AG04450 (cell line): ENCODE measurements around the gene DPP3. TPM values are rescaled to one million over a fixed set of nuclear protein-coding genes. Genes with fewer than 3 reads are reported as not detected.

Source experiments
- CTCF ChIA-PET: fragments of 300-600, 350-600 bp; formaldehyde crosslinking; extraction: SDS; loops from one replicate; lab custom pipeline; 2022; ENCODE audit warnings: antibody characterized with exemption, inconsistent platforms; lab: Charles Lee
- POLR2A ChIA-PET: fragments of 350-600 bp; formaldehyde crosslinking; extraction: SDS; loops from one replicate; lab custom pipeline; 2021; ENCODE audit warnings: antibody characterized with exemption, inconsistent platforms; lab: Yijun Ruan, JAX
- DNase-seq: peaks from one replicate; pipeline ENCODE4 v3.0.0-alpha.2; 2011; ENCODE audit warnings: low read depth, low spot score
- H3K27ac ChIP-seq: one replicate; pipeline ENCODE4 v1.5.1; 2012; ENCODE audit warnings: low read depth, low read length, control low read depth
- H3K27me3 ChIP-seq: one replicate; pipeline ENCODE4 v1.6.0; 2012; ENCODE audit warnings: low read length; ENCODE audit not compliant: control insufficient read depth, insufficient read depth
- H3K4me3 ChIP-seq: 2 replicates; pipeline ENCODE4 v1.5.1; 2011; ENCODE audit warnings: mild to moderate bottlenecking, low read depth, low read length, control low read depth
- H3K9me3 ChIP-seq: 2 replicates; pipeline ENCODE4 v1.5.1; 2012; ENCODE audit warnings: low read length; ENCODE audit not compliant: control insufficient read depth, insufficient read depth
- polyA plus RNA-seq: library from polyadenylated mRNA; depleted of rRNA; stranded (reverse); fragments of >200 nt; gene quantifications from 2 replicates; pipeline ENCODE4 v1.2.3, GENCODE V29; 2011
- TF ChIP-seq, protein P1 (sequence below): IDR thresholded peaks from 2 replicates; pipeline ENCODE4 v1.5.1; 2011; ENCODE audit warnings: low read depth, low read length, control low read depth, inconsistent platforms

DPP3 gene
- polyA plus RNA-seq, 1 experiment: 54.6 TPM

DNA sequence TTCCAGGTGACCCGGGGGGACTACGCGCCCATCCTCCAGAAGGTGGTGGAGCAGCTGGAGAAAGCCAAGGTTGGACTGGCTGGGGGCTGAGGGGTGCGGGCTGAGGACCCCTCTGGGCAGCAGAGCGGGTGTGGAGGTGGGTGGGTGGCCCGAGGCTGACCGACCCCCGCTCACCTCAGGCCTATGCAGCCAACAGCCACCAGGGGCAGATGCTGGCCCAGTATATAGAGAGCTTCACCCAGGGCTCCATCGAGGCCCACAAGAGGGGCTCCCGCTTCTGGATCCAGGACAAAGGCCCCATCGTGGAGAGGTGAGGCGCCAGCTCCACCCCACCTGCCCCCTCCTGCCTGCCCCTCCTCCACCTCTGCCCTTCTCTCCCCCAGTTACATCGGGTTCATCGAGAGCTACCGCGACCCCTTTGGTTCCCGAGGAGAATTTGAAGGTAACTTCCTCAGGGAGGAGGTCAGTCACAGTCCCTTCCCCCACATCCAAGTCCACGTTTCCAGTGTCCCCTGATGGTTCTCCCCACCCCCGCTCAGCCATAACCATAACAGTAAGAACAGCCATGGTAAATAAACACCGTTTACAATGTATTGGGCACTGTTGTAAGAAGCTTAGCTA is 11.2 kb downstream of the DPP3 start:
- ChIA-PET POLR2A (interaction anchor here (0.6 to 2.6 kb wide), 3 partner anchors 11 to 428 kb away, joined by 4 to 22 read pairs (median 8); partner anchors contain the start of genes DPP3 and PELI3), CTCF (interaction anchor here (0.6 to 1.4 kb wide), 6 partner anchors 27 to 187 kb away, joined by 3 to 6 read pairs (median 4); no protein-coding TSS in a partner anchor)
- DNase-seq: no peak

DNA sequence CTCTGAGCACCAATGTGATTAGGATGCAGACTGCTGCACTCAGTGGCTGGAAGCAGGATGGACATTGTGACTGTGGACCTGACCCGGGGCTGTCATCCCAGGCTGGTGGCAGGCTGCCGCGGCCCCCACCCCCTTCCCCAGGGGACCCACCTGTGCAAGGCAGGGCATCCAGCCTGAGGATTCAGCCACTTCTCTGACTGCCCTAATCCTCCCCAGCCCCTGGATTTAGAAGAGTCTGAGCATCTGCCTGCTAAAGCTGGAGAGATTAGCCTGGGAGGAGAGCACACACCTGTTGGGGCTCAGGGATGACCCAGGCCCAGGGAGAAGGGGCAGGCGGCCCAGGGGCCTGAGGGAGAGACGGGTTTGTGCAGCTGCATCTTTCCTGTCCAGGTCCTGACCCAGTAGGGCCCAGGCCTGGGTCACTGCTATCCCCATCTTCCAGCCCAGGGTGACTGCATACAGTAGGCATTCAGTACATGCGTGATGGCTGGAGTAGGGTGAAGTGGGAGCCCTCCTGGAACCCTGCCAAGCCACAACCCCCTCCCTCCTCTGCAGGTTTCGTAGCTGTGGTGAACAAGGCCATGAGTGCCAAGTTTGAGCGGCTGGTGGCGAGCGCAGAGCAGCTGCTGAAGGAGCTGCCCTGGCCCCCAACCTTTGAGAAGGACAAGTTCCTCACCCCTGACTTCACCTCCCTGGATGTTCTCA is 12.1 kb downstream of the DPP3 start:
- no peak for DNase-seq
- H3K27ac ChIP-seq: no peak overlapping the region
- no peaks in the 10 kb centered on the region; the same call in 1 of the 2 replicates for H3K9me3 ChIP-seq
- TF ChIP-seq, protein P1, sequence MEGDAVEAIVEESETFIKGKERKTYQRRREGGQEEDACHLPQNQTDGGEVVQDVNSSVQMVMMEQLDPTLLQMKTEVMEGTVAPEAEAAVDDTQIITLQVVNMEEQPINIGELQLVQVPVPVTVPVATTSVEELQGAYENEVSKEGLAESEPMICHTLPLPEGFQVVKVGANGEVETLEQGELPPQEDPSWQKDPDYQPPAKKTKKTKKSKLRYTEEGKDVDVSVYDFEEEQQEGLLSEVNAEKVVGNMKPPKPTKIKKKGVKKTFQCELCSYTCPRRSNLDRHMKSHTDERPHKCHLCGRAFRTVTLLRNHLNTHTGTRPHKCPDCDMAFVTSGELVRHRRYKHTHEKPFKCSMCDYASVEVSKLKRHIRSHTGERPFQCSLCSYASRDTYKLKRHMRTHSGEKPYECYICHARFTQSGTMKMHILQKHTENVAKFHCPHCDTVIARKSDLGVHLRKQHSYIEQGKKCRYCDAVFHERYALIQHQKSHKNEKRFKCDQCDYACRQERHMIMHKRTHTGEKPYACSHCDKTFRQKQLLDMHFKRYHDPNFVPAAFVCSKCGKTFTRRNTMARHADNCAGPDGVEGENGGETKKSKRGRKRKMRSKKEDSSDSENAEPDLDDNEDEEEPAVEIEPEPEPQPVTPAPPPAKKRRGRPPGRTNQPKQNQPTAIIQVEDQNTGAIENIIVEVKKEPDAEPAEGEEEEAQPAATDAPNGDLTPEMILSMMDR: no peak
- no peaks in the 10 kb centered on the region for H3K27me3 ChIP-seq
- CTCF ChIA-PET: interaction anchor here (0.6 to 1.4 kb wide), 4 partner anchors 27 to 186 kb away, joined by 3 to 6 read pairs (median 4); no protein-coding TSS in a partner anchor
- H3K4me3 ChIP-seq: no peak overlapping the region
- POLR2A ChIA-PET: interaction anchor here (0.7 to 2.6 kb wide), 2 partner anchors 12 to 427 kb away, joined by 8 to 22 read pairs; partner anchors contain the start of gene DPP3

More for the DNA sequence above, 11.2 kb downstream of the DPP3 start:
- no peak overlapping the region for H3K27ac ChIP-seq
- no peak overlapping the region for H3K4me3 ChIP-seq
- TF ChIP-seq, protein P1: peak; percentile 45
- no peaks in the 10 kb centered on the region; the same call in 1 of the 2 replicates for H3K9me3 ChIP-seq
- no peaks in the 10 kb centered on the region for H3K27me3 ChIP-seq

DNA sequence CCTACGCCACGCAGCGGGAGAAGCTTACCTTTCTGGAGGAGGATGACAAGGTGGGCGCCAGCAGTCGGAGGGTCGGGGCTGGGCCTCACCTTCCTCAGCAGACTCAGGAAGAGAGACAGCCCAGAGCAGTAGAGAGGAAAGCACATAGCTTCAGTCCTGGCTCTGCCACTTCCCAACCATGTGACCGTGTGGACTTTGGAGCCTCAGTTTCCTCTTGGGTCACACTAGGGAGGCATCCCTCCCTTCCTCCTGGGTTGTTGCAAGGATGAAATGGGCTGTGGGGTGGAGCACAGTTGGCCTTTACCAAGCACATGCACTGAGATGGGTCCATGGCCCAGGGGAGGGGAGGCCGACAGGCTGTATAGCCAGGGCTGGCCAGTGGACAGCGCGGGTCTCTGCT is 12.9 kb downstream of the DPP3 start:
- Histone ChIP-seq H3K4me3 (no peak overlapping the region), H3K9me3 (no peaks in the 10 kb centered on the region; the same call in 1 of the 2 replicates), H3K27me3 (no peaks in the 10 kb centered on the region), H3K27ac (no peak overlapping the region)
- POLR2A ChIA-PET: interaction anchor here (2.6 kb wide), 1 partner anchor 13 kb away, joined by 22 read pairs; the partner anchor contains the start of gene DPP3
- no peak for DNase-seq
- CTCF ChIA-PET: no interaction called here
- TF ChIP-seq, protein P1: no peak

DNA sequence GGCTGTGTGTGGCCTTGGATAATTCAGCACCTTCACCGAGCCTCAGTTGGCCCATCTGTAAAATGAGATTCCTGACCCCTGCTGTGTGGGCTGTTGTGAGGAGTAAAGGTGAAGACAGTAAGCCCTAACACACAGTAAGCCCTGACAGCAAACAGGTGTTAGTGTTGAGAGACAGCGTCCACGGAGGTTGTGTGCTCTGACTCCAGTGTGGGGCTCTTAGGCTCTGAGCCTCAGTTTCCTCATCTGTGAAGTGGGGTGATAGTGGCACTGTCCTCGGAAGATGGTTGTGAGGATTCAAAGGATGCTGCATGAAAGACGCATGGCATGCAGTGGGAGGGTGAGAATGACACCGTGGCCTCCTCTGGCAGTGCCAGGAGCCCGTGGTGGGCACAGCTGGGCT is 14.2 kb downstream of the DPP3 start:
- TF ChIP-seq, protein P1: no peak
- POLR2A ChIA-PET: no interaction called here

More for the DNA sequence above, 14.2 kb downstream of the DPP3 start:
- no peak for DNase-seq
- CTCF ChIA-PET: no interaction called here
- no peak overlapping the region for H3K27ac ChIP-seq
- no peaks in the 10 kb centered on the region for H3K27me3 ChIP-seq
- no peak overlapping the region for H3K4me3 ChIP-seq
- H3K9me3 ChIP-seq: no peaks in the 10 kb centered on the region; the same call in 1 of the 2 replicates
